Amygdala (tissue), 56 donors: ENCODE data around the gene ADGRG1.

Experiments used
- DNase-seq, 56 donors: peaks; one replicate each; lab custom pipeline; 2025; lab: John Stamatoyannopoulos, UW

ADGRG1 gene

GRCh38 chr16:57633383-57634064, 5.1 kb downstream of the ADGRG1 start:
- no peak for DNase-seq

- DNase-seq = peak in 4 of 56 donors; percentile 21 to 40 (median 28)
These were observed 5.7 kb downstream of the ADGRG1 start for GRCh38 chr16:57634171-57634570.

- DNase-seq = peak in 1 of 56 donors; percentile 23
These were observed 7.1 kb downstream of the ADGRG1 start for GRCh38 chr16:57635266-57636097.

- no peak for DNase-seq
These were observed 7.8 kb downstream of the ADGRG1 start for GRCh38 chr16:57636184-57636583.

- DNase-seq = peak in 3 of 56 donors; percentile 55 to 62 (median 58)
These were observed 8.6 kb downstream of the ADGRG1 start for GRCh38 chr16:57637020-57637419.

GRCh38 chr16:57637424-57637823, 9.0 kb downstream of the ADGRG1 start:
- peak in 51 of 56 donors; percentile 30 to 96 (median 73) for DNase-seq

- DNase-seq = no peak
These were observed 9.5 kb downstream of the ADGRG1 start for GRCh38 chr16:57637965-57638364.

- DNase-seq = no peak
These were observed 10.0 kb downstream of the ADGRG1 start for GRCh38 chr16:57638381-57638780.

- DNase-seq = peak in 55 of 56 donors; percentile 27 to 95 (median 82)
These were observed 10.9 kb downstream of the ADGRG1 start for GRCh38 chr16:57639172-57639887.

GRCh38 chr16:57640185-57640584, 11.8 kb downstream of the ADGRG1 start:
- no peak for DNase-seq

GRCh38 chr16:57640612-57641011, 12.2 kb downstream of the ADGRG1 start:
- peak in 36 of 56 donors; percentile 18 to 78 (median 50) for DNase-seq

GRCh38 chr16:57642160-57643135, 14.0 kb downstream of the ADGRG1 start:
- peak in 3 of 56 donors; percentile 38 to 64 (median 50) for DNase-seq

- peak in 20 of 56 donors; percentile 22 to 69 (median 40) for DNase-seq
These were observed 14.9 kb downstream of the ADGRG1 start for GRCh38 chr16:57643147-57643874.

GRCh38 chr16:57643910-57644309, 15.5 kb downstream of the ADGRG1 start:
- DNase-seq = no peak

- no peak for DNase-seq
These were observed 16.1 kb downstream of the ADGRG1 start for GRCh38 chr16:57644383-57645014.

- DNase-seq = no peak
These were observed 16.7 kb downstream of the ADGRG1 start for GRCh38 chr16:57645169-57645568.

GRCh38 chr16:57645691-57646387, 17.4 kb downstream of the ADGRG1 start:
- no peak for DNase-seq
